Progenitor cell of endocrine pancreas (in vitro differentiated cells): Measurements from ENCODE around the gene RASSF1. TPM values are rescaled to one million over a fixed set of nuclear protein-coding genes. Genes with fewer than 3 reads are reported as not detected.

Experiments
- DNase-seq: peaks from one replicate; pipeline ENCODE4 v3.0.0; 2021; ENCODE audit warnings: low spot score; ENCODE audit not compliant: unreplicated experiment
- H3K27ac Mint-ChIP-seq: 2 replicates; pipeline ENCODE4 v1.8.0; 2021; ENCODE audit warnings: mild to moderate bottlenecking, moderate library complexity, mixed read lengths
- H3K27me3 Mint-ChIP-seq: 2 replicates; pipeline ENCODE4 v1.8.0; 2021; ENCODE audit warnings: mixed read lengths
- H3K36me3 Mint-ChIP-seq: 2 replicates; pipeline ENCODE4 v1.8.0; 2022; ENCODE audit warnings: mixed read lengths; ENCODE audit not compliant: insufficient read depth
- H3K4me1 Mint-ChIP-seq: 2 replicates; pipeline ENCODE4 v1.8.0; 2021; ENCODE audit warnings: low read depth, mixed read lengths
- H3K4me3 Mint-ChIP-seq: 2 replicates; pipeline ENCODE4 v1.8.0; 2021; ENCODE audit warnings: low read depth, mild to moderate bottlenecking, moderate library complexity, mixed read lengths
- H3K9me3 Mint-ChIP-seq: 2 replicates; pipeline ENCODE4 v1.8.0; 2021; ENCODE audit warnings: low read depth, mixed read lengths
- total RNA-seq: library from RNA; stranded (reverse); gene quantifications from 2 replicates; pipeline ENCODE4 v1.2.1, GENCODE V29; 2021
- TF ChIP-seq, protein P1 (sequence below): fragments of 200-600 bp; sonication (generic); IDR thresholded peaks from one replicate; pipeline ENCODE4 v1.5.0; 2021; ENCODE audit warnings: antibody characterized with exemption, mild to moderate bottlenecking; ENCODE audit not compliant: unreplicated experiment

The RASSF1 gene
- total RNA-seq, 1 donor from 2014 or later: 11.7 TPM

DNA sequence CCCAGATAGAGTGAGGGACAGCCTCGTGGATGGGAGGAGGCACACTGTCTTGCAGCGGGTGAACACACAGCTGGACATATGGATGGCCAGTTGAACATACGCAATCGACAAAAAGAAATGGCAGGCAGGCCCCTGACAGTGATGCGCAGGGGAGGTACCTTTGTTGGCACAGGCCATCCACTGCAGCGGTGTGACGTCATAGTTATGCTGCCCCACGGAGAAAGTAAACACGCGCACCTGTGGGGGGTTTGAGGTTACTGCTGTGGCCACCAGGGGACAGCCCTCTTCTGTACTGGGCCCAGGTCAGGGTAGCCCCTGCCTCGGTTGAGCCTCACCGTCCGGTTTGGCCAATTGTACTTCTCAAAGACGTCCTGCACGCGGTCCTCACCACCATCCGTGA, 38.1 kb upstream of the RASSF1 start:
- Mint-ChIP-seq H3K4me1 (peaks cover 12% of the 10 kb centered on the region), H3K36me3 (no peaks in the 10 kb centered on the region), H3K4me3 (no peak overlapping the region), H3K9me3 (no peaks in the 10 kb centered on the region), H3K27ac (no peak overlapping the region), H3K27me3 (peaks cover 3% of the 10 kb centered on the region)
- DNase-seq: no peak
- TF ChIP-seq, protein P1, sequence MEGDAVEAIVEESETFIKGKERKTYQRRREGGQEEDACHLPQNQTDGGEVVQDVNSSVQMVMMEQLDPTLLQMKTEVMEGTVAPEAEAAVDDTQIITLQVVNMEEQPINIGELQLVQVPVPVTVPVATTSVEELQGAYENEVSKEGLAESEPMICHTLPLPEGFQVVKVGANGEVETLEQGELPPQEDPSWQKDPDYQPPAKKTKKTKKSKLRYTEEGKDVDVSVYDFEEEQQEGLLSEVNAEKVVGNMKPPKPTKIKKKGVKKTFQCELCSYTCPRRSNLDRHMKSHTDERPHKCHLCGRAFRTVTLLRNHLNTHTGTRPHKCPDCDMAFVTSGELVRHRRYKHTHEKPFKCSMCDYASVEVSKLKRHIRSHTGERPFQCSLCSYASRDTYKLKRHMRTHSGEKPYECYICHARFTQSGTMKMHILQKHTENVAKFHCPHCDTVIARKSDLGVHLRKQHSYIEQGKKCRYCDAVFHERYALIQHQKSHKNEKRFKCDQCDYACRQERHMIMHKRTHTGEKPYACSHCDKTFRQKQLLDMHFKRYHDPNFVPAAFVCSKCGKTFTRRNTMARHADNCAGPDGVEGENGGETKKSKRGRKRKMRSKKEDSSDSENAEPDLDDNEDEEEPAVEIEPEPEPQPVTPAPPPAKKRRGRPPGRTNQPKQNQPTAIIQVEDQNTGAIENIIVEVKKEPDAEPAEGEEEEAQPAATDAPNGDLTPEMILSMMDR: no peak

DNA sequence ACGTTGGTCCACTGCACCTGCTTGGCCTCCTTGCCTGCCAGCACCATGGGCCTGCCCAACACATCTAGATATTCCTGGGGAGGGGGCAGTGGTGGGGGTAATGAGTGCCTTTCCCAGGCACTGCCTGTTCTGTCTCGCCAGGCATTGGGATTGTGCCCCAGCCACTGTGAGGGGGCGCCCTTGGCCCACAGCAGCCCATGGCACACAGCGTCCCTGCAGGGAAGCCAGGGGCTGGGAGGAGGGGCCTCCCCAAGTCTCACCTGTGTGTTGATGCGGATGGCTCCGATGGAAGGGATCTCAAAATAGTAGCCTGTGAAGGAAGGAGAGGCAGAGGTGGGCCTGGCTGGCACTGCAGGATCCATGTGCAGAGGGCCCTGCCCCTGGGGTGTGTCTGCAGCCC, 37.4 kb upstream of the RASSF1 start:
- no peaks in the 10 kb centered on the region for H3K36me3 Mint-ChIP-seq
- no peaks in the 10 kb centered on the region for H3K9me3 Mint-ChIP-seq
- H3K4me3 Mint-ChIP-seq: no peak overlapping the region
- no peak overlapping the region for H3K27ac Mint-ChIP-seq
- peaks cover 3% of the 10 kb centered on the region for H3K27me3 Mint-ChIP-seq
- H3K4me1 Mint-ChIP-seq: peaks cover 14% of the 10 kb centered on the region
- TF ChIP-seq, protein P1: no peak
- no peak for DNase-seq

DNA sequence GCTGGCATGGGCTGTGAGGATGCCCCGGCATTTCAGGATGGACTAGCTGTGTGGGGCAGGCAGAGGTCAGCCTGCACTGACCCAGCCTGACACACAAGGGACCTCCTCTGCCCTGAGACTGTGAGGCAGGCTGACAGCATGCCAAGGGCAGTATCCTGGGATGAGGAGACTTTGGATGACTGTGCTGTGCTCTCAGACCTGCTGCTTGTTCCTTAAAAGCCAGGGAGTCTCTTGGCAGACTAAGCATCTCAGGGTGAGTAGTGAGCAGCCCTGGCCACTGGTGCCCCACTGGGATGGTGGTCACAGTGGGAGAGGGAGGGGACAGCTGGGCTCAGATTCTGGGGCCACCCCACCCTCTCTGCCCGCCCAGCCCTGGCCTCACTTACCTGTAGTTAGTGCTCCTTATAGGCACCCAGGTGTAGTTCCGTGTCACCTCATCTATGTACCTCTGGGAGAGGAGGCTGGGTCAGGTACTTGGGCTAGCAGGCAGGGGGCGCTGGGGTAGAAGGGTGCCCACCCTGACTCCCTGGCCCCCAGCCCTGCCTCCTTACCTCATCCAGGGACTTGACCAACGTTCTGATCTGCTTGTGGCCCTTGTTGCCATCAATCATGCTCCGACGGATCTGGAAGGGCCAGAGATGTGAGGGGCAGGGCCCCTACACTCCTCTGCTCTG, 34.8 kb upstream of the RASSF1 start:
- Mint-ChIP-seq H3K9me3 (no peaks in the 10 kb centered on the region), H3K36me3 (no peaks in the 10 kb centered on the region), H3K4me3 (no peak overlapping the region), H3K27ac (no peak overlapping the region), H3K27me3 (peaks cover 6% of the 10 kb centered on the region), H3K4me1 (peaks cover 2% of the 10 kb centered on the region)
- TF ChIP-seq, protein P1: peak; percentile 38
- no peak for DNase-seq

DNA sequence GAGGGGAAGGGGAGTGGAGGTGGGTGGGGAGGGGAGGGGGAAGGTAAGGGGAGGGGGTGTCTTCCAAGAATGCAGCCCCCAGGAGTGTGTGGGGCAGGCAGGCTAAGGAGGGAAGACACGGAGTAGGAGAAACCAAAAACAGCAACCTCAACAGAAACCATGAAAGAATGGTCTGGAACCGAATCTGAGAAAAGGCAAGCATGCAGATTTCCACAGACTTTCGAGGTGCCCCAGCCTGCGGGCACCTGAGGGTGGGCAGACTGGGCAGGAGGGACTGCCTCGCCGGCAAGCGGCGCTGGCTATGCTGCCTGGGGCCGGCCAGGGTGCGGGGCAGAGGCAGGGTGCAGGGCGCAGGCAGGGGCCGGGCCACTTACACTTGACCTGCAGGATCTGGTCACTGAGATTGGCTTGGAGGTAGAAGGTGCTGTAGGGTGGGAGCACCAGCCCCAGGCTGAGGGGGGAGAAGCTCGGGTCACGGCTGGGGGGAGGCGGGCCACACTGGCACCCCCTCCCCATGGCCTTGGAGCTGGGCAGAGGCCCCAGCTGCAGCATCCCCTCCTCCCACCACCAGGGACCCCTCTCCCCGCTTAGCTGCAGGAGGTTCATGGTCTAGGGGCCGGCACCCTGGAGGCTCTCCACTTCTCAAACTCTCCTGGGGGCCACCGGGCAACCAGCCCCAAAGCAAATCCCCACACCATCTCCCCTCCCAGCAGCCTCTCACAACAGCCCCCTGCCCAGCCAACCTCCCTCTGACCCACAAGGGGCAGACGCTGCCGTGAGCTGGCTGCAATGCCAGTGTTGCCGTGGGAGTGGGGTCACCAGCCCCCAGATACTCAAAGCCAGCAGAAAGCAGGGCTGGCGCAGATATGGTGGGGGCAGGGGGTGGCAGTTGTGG, 34.0 kb upstream of the RASSF1 start:
- no peak for DNase-seq
- Mint-ChIP-seq H3K9me3 (no peaks in the 10 kb centered on the region), H3K27me3 (peaks cover 2% of the 10 kb centered on the region), H3K36me3 (no peaks in the 10 kb centered on the region), H3K4me3 (no peak overlapping the region), H3K4me1 (peaks cover 2% of the 10 kb centered on the region), H3K27ac (no peak overlapping the region)
- TF ChIP-seq, protein P1: no peak

DNA sequence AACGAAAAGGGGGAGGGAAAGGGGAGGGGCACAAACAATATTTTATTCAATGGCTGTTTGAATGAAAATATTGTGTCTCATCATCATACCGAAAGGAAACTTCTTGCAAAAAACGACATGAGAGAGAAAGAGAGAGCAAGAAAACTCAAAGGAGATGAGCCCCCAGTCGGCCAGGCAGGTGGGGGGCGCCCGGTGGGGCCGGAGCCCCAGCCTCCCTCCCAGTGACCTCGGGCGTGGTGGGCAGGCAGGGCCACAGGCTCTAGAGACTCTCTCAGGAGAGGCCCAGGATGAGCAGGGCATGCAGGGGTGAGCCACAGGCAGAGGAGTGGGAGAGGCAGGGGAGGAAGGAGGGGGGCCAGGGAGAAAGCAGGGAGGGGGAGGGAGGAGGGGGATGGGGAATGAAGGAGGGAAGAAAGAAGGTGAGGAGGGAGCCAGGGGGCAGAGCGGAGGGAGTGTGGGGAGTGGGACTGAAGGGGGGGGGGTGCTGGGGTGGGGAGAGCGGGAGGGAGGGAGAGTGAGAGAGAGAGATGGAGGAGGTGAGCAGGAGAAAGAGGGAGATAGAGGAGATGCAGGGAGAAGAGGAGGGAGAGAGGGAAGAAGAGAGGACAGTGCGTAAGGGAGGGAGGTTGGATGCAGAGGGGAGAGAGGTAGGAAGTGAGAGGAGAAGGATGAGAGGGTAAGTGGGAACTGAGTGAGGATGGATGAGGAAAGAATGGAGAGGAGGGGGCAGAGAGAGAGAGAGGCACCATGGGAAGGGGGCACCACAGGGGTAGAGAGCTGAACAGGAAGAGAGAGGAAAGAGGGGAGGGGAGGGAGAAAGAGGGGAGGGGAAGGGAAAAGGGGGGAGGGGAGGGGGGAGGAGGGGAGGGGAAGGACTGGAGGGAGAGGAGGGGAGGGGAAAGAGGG, 32.8 kb upstream of the RASSF1 start:
- peaks cover 2% of the 10 kb centered on the region for H3K4me1 Mint-ChIP-seq
- TF ChIP-seq, protein P1: no peak
- no peak for DNase-seq
- no peak overlapping the region for H3K27ac Mint-ChIP-seq
- H3K4me3 Mint-ChIP-seq: no peak overlapping the region
- H3K27me3 Mint-ChIP-seq: peaks cover 6% of the 10 kb centered on the region
- H3K9me3 Mint-ChIP-seq: no peaks in the 10 kb centered on the region
- no peaks in the 10 kb centered on the region for H3K36me3 Mint-ChIP-seq
